ENCODE results near the gene TRIM31. TPM values are rescaled to one million over a fixed set of nuclear protein-coding genes. Genes with fewer than 3 reads are reported as not detected.

TRIM31 gene
- total and polyA plus RNA-seq, 4 donors: not detected

DNA sequence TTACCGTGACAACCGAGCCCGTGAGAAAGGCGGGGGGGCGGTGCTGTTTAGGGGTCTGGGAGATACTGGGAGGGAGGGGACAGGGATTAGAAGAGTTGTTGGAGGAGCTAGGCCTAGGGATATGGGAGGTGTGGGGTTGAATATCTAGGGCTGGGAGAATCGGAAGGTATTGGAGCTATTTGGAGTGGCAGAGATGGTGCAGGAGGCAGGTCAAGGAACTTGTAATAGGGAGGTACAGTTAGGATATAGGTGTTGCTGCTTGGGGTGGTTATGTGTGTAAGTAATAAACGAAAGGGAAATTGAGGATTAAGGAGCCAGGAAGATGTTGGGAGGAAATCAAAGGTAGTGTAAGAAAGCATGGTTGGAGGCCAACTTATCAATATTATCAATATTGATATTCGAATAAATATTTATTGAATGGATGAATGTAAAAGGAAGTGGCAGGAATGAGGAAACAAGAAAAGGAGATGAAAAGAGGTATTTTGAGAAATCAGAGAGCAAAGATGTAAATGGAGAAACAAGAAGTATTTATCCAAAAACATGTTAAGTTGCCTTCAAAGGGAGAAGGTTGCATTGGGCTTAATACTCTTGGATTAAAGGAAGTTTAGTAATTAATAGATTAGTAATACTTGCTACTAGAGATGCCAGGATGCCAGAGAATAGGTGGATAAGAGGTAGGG, 45.3 kb downstream of the TRIM31 start:
- WGBS (ENCODE audit: insufficient coverage): 0% methylated on average over 6 of the region's 8 CpGs
- Histone ChIP-seq H3K9me3 (ENCODE audit: control insufficient read depth, insufficient read depth, low read length) (no peaks in the 10 kb centered on the region), H3K4me1 (ENCODE audit: control insufficient read depth, insufficient read depth, low read length) (peaks cover 8% of the 10 kb centered on the region), H3K36me3 (ENCODE audit: control insufficient read depth, insufficient read depth, low read length) (peaks cover 10% of the 10 kb centered on the region), H3K27me3 (ENCODE audit: control insufficient read depth, insufficient read depth, low read length) (peaks cover 21% of the 10 kb centered on the region), H3K27ac (ENCODE audit: low read depth, low read length) (peak overlapping the region; percentile 95), H3K4me3 (ENCODE audit: low read depth, low read length) (peak overlapping the region; percentile 89)
- no peak for DNase-seq (ENCODE audit: low read depth in 4 of 6, low spot score in 6 of 6)

DNA sequence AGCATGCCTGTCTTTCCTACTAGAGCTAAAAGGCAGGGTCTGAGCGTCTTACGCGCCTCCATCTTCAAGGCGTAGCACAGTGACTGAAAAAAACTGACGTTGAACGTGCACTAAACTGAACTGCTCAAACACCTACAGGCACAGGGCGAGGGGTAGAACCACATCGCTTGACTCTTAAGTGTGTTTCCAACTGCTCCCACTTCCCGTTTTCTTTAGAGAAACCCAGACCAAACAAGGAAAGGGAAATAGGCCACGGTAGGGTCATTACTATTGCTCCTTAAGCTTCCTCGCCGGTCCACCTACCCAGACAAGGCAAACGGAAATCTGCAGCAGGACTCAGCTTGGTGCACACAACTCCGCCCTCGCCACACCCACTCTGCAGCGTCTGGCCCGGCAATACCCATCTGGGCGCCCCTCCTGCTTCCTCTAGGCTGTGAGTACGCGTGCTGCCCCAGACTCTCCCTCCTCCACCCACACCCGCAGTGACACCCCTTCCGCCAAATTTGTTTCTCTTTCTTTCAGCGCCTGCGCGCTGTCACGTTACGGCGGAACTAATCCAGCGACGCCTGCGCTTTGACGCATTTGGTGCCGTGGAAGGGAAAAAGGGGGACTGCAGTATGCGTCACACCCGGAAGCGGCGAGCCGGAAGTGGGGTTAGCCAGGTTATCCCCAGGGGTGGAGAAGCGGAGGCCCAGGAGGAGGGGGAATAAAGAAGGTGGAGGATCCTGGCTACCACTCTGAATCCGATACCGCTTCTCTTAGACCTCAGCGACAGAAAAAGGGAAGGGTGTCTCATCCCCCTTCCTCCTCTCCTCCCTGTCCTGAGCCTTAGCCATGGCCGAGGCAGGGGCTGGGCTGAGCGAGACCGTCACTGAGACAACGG, 46.1 kb downstream of the TRIM31 start, which contains the start of gene PPP1R11:
TSS of gene PPP1R11 (plus strand) at position 622 of the 883 bp plus-strand sequence. CDS start at position 835, 213 bp downstream.
- H3K4me1 ChIP-seq (ENCODE audit: control insufficient read depth, insufficient read depth, low read length): peaks cover 16% of the 10 kb centered on the region
- 0% methylated on average over 35 of the region's 46 CpGs for WGBS (ENCODE audit: insufficient coverage)
- H3K9me3 ChIP-seq (ENCODE audit: control insufficient read depth, insufficient read depth, low read length): no peaks in the 10 kb centered on the region
- peak; percentile 98 to 100 (median 100) for DNase-seq (ENCODE audit: low read depth in 4 of 6, low spot score in 6 of 6)
- H3K36me3 ChIP-seq (ENCODE audit: control insufficient read depth, insufficient read depth, low read length): peaks cover 10% of the 10 kb centered on the region
- peak within 1 kb of the TSS; percentile 89 for H3K4me3 ChIP-seq (ENCODE audit: low read depth, low read length)
- peak within 1 kb of the TSS; percentile 95 for H3K27ac ChIP-seq (ENCODE audit: low read depth, low read length)
- H3K27me3 ChIP-seq (ENCODE audit: control insufficient read depth, insufficient read depth, low read length): peaks cover 13% of the 10 kb centered on the region

DNA sequence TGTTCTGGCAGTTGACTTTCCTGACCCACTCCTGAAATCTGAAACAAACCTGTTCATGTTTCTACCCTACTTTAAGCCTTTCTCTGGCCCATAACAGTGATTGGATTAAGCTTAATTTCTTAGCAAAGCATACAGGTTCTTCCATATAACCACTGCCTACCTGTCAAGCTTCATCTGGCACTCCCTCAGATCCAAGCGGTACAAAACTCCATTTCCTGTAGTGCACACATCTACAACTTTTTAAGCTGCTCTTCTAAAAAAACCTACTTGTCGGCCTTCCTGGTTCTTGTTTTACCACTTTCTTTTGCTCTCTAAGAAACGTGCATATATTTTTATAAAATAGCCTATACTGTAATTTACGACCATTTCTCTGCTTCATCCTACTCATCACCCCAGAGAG, 46.8 kb downstream of the TRIM31 start:
- H3K27me3 ChIP-seq (ENCODE audit: control insufficient read depth, insufficient read depth, low read length): peaks cover 6% of the 10 kb centered on the region
- H3K4me1 ChIP-seq (ENCODE audit: control insufficient read depth, insufficient read depth, low read length): peaks cover 12% of the 10 kb centered on the region
- no peak for DNase-seq (ENCODE audit: low read depth in 4 of 6, low spot score in 6 of 6)
- 62% methylated on average over 1 of the region's 4 CpGs for WGBS (ENCODE audit: insufficient coverage)
- peak overlapping the region; percentile 95 for H3K27ac ChIP-seq (ENCODE audit: low read depth, low read length)
- no peaks in the 10 kb centered on the region for H3K9me3 ChIP-seq (ENCODE audit: control insufficient read depth, insufficient read depth, low read length)
- peaks cover 7% of the 10 kb centered on the region for H3K36me3 ChIP-seq (ENCODE audit: control insufficient read depth, insufficient read depth, low read length)
- peak overlapping the region; percentile 89 for H3K4me3 ChIP-seq (ENCODE audit: low read depth, low read length)

- DNase-seq (ENCODE audit: low read depth in 4 of 6, low spot score in 6 of 6): no peak
- no peak overlapping the region for H3K4me3 ChIP-seq (ENCODE audit: low read depth, low read length)
- no peaks in the 10 kb centered on the region for H3K27me3 ChIP-seq (ENCODE audit: control insufficient read depth, insufficient read depth, low read length)
- no peaks in the 10 kb centered on the region for H3K36me3 ChIP-seq (ENCODE audit: control insufficient read depth, insufficient read depth, low read length)
- WGBS (ENCODE audit: insufficient coverage): 86% methylated on average over 1 of the region's 2 CpGs
- no peak overlapping the region for H3K27ac ChIP-seq (ENCODE audit: low read depth, low read length)
- H3K4me1 ChIP-seq (ENCODE audit: control insufficient read depth, insufficient read depth, low read length): peaks cover 9% of the 10 kb centered on the region
- H3K9me3 ChIP-seq (ENCODE audit: control insufficient read depth, insufficient read depth, low read length): no peaks in the 10 kb centered on the region
These were observed 49.6 kb downstream of the TRIM31 start for GRCh38 chr6:30063315-30063714.

- no peak for DNase-seq (ENCODE audit: low read depth in 4 of 6, low spot score in 6 of 6)
- no peaks in the 10 kb centered on the region for H3K27me3 ChIP-seq (ENCODE audit: control insufficient read depth, insufficient read depth, low read length)
- no peaks in the 10 kb centered on the region for H3K9me3 ChIP-seq (ENCODE audit: control insufficient read depth, insufficient read depth, low read length)
- H3K27ac ChIP-seq (ENCODE audit: low read depth, low read length): no peak overlapping the region
- 67% methylated on average over 1 of the region's 7 CpGs for WGBS (ENCODE audit: insufficient coverage)
- H3K4me3 ChIP-seq (ENCODE audit: low read depth, low read length): peak overlapping the region; percentile 82
- no peaks in the 10 kb centered on the region for H3K36me3 ChIP-seq (ENCODE audit: control insufficient read depth, insufficient read depth, low read length)
- H3K4me1 ChIP-seq (ENCODE audit: control insufficient read depth, insufficient read depth, low read length): peaks cover 9% of the 10 kb centered on the region
These were observed 50.3 kb downstream of the TRIM31 start for GRCh38 chr6:30062471-30063178.

- H3K27me3 ChIP-seq (ENCODE audit: control insufficient read depth, insufficient read depth, low read length): no peaks in the 10 kb centered on the region
- H3K4me3 ChIP-seq (ENCODE audit: low read depth, low read length): peak overlapping the region; percentile 82
- H3K36me3 ChIP-seq (ENCODE audit: control insufficient read depth, insufficient read depth, low read length): no peaks in the 10 kb centered on the region
- H3K27ac ChIP-seq (ENCODE audit: low read depth, low read length): peak overlapping the region; percentile 93
- H3K9me3 ChIP-seq (ENCODE audit: control insufficient read depth, insufficient read depth, low read length): no peaks in the 10 kb centered on the region
- no peak for DNase-seq (ENCODE audit: low read depth in 4 of 6, low spot score in 6 of 6)
- 63% methylated on average over 11 of the region's 13 CpGs for WGBS (ENCODE audit: insufficient coverage)
- H3K4me1 ChIP-seq (ENCODE audit: control insufficient read depth, insufficient read depth, low read length): peaks cover 9% of the 10 kb centered on the region
These were observed 50.9 kb downstream of the TRIM31 start for GRCh38 chr6:30061858-30062458.

GRCh38 chr6:30061092-30061857, 51.6 kb downstream of the TRIM31 start, which contains the start of gene POLR1H:
TSS of gene POLR1H (plus strand) at chr6:30061265. CDS start at chr6:30061525, 260 bp downstream.
- Histone ChIP-seq H3K27ac (ENCODE audit: low read depth, low read length) (peak within 1 kb of the TSS; percentile 93), H3K9me3 (ENCODE audit: control insufficient read depth, insufficient read depth, low read length) (no peaks in the 10 kb centered on the region), H3K27me3 (ENCODE audit: control insufficient read depth, insufficient read depth, low read length) (no peaks in the 10 kb centered on the region), H3K4me3 (ENCODE audit: low read depth, low read length) (peak within 1 kb of the TSS; percentile 82), H3K4me1 (ENCODE audit: control insufficient read depth, insufficient read depth, low read length) (peaks cover 9% of the 10 kb centered on the region), H3K36me3 (ENCODE audit: control insufficient read depth, insufficient read depth, low read length) (no peaks in the 10 kb centered on the region)
- WGBS (ENCODE audit: insufficient coverage): 0% methylated on average over 48 of the region's 48 CpGs
- DNase-seq (ENCODE audit: low read depth in 4 of 6, low spot score in 6 of 6): peak; percentile 97 to 99 (median 98)

DNA sequence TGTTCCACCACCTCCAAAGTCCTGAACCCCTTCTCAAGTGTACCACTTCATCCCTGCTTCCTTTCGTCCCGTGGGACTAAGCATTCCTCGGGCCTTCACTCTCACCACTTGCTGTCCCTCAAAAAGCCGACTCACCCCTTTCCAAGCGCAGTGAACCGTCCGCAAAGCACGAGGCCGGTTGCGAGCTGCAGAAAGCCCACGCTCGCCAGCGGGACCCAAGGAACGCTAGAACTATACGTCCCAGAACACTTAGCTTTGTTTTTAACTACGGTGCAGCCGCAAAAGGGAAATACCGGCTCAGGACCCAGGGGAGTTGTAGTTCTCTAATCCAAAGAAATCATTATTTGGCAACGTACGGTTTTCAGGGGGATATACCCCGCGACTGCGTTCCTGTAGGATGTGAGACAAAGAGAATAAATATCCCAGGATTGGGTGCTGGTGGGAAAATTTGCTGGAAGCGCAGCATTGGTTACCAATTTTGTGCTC, 52.2 kb downstream of the TRIM31 start:
- Histone ChIP-seq H3K27ac (ENCODE audit: low read depth, low read length) (peak overlapping the region; percentile 93), H3K27me3 (ENCODE audit: control insufficient read depth, insufficient read depth, low read length) (no peaks in the 10 kb centered on the region), H3K9me3 (ENCODE audit: control insufficient read depth, insufficient read depth, low read length) (no peaks in the 10 kb centered on the region), H3K4me3 (ENCODE audit: low read depth, low read length) (peak overlapping the region; percentile 82), H3K36me3 (ENCODE audit: control insufficient read depth, insufficient read depth, low read length) (no peaks in the 10 kb centered on the region), H3K4me1 (ENCODE audit: control insufficient read depth, insufficient read depth, low read length) (peaks cover 9% of the 10 kb centered on the region)
- WGBS (ENCODE audit: insufficient coverage): 0% methylated on average over 22 of the region's 24 CpGs
- peak in 1 of 6 donors; percentile 35 for DNase-seq (ENCODE audit: low read depth in 4 of 6, low spot score in 6 of 6)

Measured in spinal cord (tissue), 10 donors.